ENCODE measurements around the gene ALPP.

Gene ALPP

GRCh38 chr2:232342635-232343565 is 35.7 kb upstream of the ALPP start:
- DNase-seq (ENCODE audit: insufficient read length, low spot score): no peak
- FAIRE-seq: no peak
- TF ChIP-seq SPI1 (IDR thresholded peaks at IDR 0.05; ENCODE audit: low read depth, low read length): no peak
- TF ChIP-seq TAF1 (IDR thresholded peaks at IDR 0.05; ENCODE audit: low read depth, low read length): no peak
- no peak for TF ChIP-seq PAX5 (IDR thresholded peaks at IDR 0.05; ENCODE audit: insufficient read depth, low read length, severe bottlenecking)
- no peak for TF ChIP-seq POU2F2 (IDR thresholded peaks at IDR 0.05; ENCODE audit: low read depth, low read length)
- TF ChIP-seq POLR2A (IDR thresholded peaks at IDR 0.05; ENCODE audit: low read depth, low read length): no peak

GRCh38 chr2:232343821-232344220 is 34.7 kb upstream of the ALPP start:
- FAIRE-seq: no peak
- DNase-seq (ENCODE audit: insufficient read length, low spot score): no peak
- TF ChIP-seq POLR2A (IDR thresholded peaks at IDR 0.05; ENCODE audit: low read depth, low read length) (no peak), SPI1 (IDR thresholded peaks at IDR 0.05; ENCODE audit: low read depth, low read length) (no peak)

GRCh38 chr2:232345251-232345650 is 33.3 kb upstream of the ALPP start:
- FAIRE-seq (no peak), DNase-seq (ENCODE audit: insufficient read length, low spot score) (no peak)
- no peak for TF ChIP-seq PAX5 (IDR thresholded peaks at IDR 0.05; ENCODE audit: insufficient read depth, low read length, severe bottlenecking)
- no peak for TF ChIP-seq POLR2A (IDR thresholded peaks at IDR 0.05; ENCODE audit: low read depth, low read length)
- no peak for TF ChIP-seq POLR2AphosphoS5 (IDR thresholded peaks at IDR 0.05; ENCODE audit: low read depth, low read length)
- no peak for TF ChIP-seq TAF1 (IDR thresholded peaks at IDR 0.05; ENCODE audit: low read depth, low read length)
- no peak for TF ChIP-seq POU2F2 (IDR thresholded peaks at IDR 0.05; ENCODE audit: low read depth, low read length)
- TF ChIP-seq SPI1 (IDR thresholded peaks at IDR 0.05; ENCODE audit: low read depth, low read length): no peak

- no peak for FAIRE-seq
- TF ChIP-seq TAF1 (IDR thresholded peaks at IDR 0.05; ENCODE audit: low read depth, low read length) (no peak), SPI1 (IDR thresholded peaks at IDR 0.05; ENCODE audit: low read depth, low read length) (no peak)
- no peak for DNase-seq (ENCODE audit: insufficient read length, low spot score)
Observed at GRCh38 chr2:232347369-232347768, 31.2 kb upstream of the ALPP start.

- no peak for DNase-seq (ENCODE audit: insufficient read length, low spot score)
- no peak for FAIRE-seq
- TF ChIP-seq POLR2A (IDR thresholded peaks at IDR 0.05; ENCODE audit: low read depth, low read length): no peak
- no peak for TF ChIP-seq PAX5 (IDR thresholded peaks at IDR 0.05; ENCODE audit: insufficient read depth, low read length, severe bottlenecking)
- no peak for TF ChIP-seq POLR2AphosphoS5 (IDR thresholded peaks at IDR 0.05; ENCODE audit: low read depth, low read length)
- TF ChIP-seq SPI1 (IDR thresholded peaks at IDR 0.05; ENCODE audit: low read depth, low read length): no peak
Observed at GRCh38 chr2:232348936-232349335, 29.6 kb upstream of the ALPP start.

GRCh38 chr2:232349546-232349945 is 29.0 kb upstream of the ALPP start:
- FAIRE-seq (no peak), DNase-seq (ENCODE audit: insufficient read length, low spot score) (no peak)
- TF ChIP-seq POLR2AphosphoS5 (IDR thresholded peaks at IDR 0.05; ENCODE audit: low read depth, low read length) (no peak), TAF1 (IDR thresholded peaks at IDR 0.05; ENCODE audit: low read depth, low read length) (no peak), PAX5 (IDR thresholded peaks at IDR 0.05; ENCODE audit: insufficient read depth, low read length, severe bottlenecking) (no peak), SPI1 (IDR thresholded peaks at IDR 0.05; ENCODE audit: low read depth, low read length) (no peak), POU2F2 (IDR thresholded peaks at IDR 0.05; ENCODE audit: low read depth, low read length) (no peak), POLR2A (IDR thresholded peaks at IDR 0.05; ENCODE audit: low read depth, low read length) (no peak)

- DNase-seq (ENCODE audit: insufficient read length, low spot score): no peak
- TF ChIP-seq POLR2A (IDR thresholded peaks at IDR 0.05; ENCODE audit: low read depth, low read length) (no peak), TAF1 (IDR thresholded peaks at IDR 0.05; ENCODE audit: low read depth, low read length) (no peak), SPI1 (IDR thresholded peaks at IDR 0.05; ENCODE audit: low read depth, low read length) (no peak), PAX5 (IDR thresholded peaks at IDR 0.05; ENCODE audit: insufficient read depth, low read length, severe bottlenecking) (no peak), POLR2AphosphoS5 (IDR thresholded peaks at IDR 0.05; ENCODE audit: low read depth, low read length) (no peak), POU2F2 (IDR thresholded peaks at IDR 0.05; ENCODE audit: low read depth, low read length) (no peak)
- no peak for FAIRE-seq
Observed at GRCh38 chr2:232349946-232350635, 28.5 kb upstream of the ALPP start.

- TF ChIP-seq POLR2A (IDR thresholded peaks at IDR 0.05; ENCODE audit: low read depth, low read length) (no peak), POLR2AphosphoS5 (IDR thresholded peaks at IDR 0.05; ENCODE audit: low read depth, low read length) (no peak), TAF1 (IDR thresholded peaks at IDR 0.05; ENCODE audit: low read depth, low read length) (no peak), SPI1 (IDR thresholded peaks at IDR 0.05; ENCODE audit: low read depth, low read length) (no peak), POU2F2 (IDR thresholded peaks at IDR 0.05; ENCODE audit: low read depth, low read length) (no peak), PAX5 (IDR thresholded peaks at IDR 0.05; ENCODE audit: insufficient read depth, low read length, severe bottlenecking) (no peak)
- DNase-seq (ENCODE audit: insufficient read length, low spot score): no peak
- FAIRE-seq: no peak
Observed at GRCh38 chr2:232350804-232351685, 27.5 kb upstream of the ALPP start.

All from GM12891 (cell line).